GM18868 (cell line): ENCODE measurements around the gene SELENON.
"Not testable (repeated sequence)": the region's sequence is repeated elsewhere in the genome, so short reads cannot be mapped to it uniquely, and the experiment has no call there.

Source experiments
- ATAC-seq: cut with Tn5 transposase; IDR thresholded peaks from one replicate; pipeline ENCODE4 v1.9.1; 2021; ENCODE audit warnings: mild to moderate bottlenecking, moderate library complexity; ENCODE audit not compliant: unreplicated experiment

Gene SELENON

GRCh38 chr1:25821630-25822091, 21.7 kb downstream of the SELENON start:
- no peak for ATAC-seq

DNA sequence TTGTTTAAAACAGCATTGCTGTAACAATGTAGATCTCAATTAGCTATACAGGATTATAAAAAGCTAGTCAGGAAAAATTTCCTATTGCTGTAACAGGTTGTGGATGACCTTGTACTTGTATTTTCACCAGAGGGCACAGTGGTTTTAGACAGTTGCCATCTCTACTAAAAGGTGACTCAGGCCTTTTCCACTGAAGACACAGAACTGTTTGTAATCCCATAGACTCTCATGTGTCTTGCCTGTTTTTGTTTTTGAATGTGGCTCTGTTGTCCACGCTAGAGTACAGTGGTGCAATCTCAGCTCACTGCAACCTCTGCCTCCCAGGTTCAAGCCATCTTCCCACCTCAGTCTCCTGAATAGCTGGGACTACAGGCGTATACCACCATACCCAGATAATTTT, 25.6 kb downstream of the SELENON start:
- no peak for ATAC-seq

GRCh38 chr1:25826571-25826970, 26.6 kb downstream of the SELENON start:
- ATAC-seq = no peak

DNA sequence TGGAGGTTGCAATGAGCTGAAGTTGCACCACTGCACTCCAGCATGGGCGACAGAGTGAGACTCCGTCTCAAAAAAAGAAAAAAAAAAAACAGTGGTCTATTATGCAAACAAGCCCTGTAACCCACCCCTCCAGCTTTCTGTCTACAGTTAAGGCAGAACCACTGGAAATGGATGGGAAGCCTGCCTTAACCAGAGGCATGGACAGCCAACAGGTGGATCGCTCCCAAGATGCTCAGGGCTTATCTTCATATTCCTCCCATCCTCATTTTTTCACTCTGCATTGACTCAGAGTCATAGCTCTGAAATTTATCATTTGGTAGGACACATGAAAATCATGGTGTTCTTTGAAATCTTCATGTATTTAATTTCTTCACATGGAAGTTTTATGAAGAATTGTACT, 28.5 kb downstream of the SELENON start:
- ATAC-seq = no peak

DNA sequence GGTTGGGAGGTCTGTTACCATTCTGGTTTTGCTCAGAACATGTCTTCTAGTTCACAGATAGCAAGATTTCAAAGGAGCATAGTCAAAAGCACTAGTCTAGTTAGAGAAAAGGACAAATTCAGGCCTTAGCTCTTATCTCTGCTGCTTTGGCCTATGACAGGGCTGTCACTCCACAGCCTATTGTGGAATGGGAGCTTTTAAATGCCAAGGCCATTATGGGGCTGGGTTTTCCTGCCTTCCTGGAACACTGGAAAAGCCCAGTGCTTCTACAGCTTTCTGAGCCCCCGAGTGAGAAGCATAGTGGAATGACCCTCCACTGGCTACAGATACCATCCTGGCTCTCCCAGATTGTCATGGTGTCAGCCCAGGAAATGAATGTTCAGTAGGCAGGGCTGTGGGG, 29.1 kb downstream of the SELENON start:
- no peak for ATAC-seq

GRCh38 chr1:25831569-25832196, 31.7 kb downstream of the SELENON start:
- no peak for ATAC-seq

GRCh38 chr1:25832336-25833037, 32.5 kb downstream of the SELENON start:
- no peak for ATAC-seq

GRCh38 chr1:25833158-25833557, 33.2 kb downstream of the SELENON start:
- ATAC-seq = no peak

DNA sequence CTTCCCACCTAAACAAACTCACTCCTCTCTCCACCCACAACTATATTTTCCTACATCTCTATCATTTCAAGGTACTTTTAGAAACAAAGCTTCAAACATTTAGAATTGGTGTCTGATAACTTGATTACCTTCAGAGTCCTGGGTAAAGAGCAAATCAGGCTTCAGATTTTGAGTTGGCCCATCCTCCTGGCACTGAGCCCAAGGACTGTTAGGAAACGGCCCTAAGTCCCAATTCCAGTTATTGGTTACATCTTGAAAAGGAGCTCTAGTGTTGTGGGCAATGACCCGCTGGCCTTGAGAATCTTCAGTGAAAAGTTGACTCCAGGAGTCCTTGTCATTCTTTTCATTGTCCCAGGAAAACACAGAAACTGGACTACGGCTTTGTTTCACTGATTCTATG, 34.9 kb downstream of the SELENON start:
- ATAC-seq = no peak

DNA sequence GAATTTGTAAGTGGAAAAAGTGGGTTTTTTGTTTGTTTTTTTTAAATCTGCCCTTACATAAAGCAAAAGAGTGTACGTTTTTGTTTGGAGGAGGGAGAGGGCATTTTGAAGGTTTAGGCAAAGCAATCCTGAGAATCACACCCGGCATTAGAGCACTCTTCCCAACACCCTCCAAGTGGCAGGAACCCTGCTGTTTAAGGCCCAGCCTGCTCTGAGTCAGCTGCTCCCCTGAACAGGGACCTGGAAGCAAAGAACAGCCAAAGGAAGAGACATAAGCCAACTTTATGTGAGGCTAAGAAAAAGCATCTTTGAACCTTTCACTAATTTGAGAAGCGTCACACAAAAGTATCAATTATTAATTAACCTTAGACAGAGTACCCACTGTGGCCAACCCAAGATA, 36.7 kb downstream of the SELENON start:
- no peak for ATAC-seq

DNA sequence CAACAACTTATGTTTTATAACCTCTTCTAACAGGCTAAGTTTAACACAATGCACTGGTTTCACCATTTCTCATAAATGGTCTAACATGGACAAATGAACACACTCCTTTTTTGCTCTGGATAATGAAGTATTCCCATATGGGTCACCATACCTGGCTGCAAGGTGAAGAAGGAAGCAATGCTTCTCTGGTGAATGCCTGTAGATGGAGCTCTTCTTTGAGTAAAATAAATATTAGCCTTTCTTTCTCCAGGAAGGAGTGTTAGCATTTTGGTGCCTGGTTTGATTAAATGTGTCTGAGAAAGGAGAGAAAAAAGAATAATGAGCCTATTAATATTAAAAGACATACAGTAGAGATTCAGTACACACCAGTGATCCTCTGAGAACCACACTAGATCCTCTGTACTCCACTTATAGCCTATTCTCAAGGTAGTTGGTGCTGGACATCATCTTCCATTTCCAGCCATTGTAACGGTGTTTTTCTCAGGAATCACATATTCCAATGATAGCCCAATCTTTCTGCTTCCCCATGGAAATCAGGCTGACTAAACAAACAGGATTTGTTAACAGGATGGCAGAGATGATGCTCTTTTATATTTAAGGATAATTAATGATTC, 37.4 kb downstream of the SELENON start:
- ATAC-seq = no peak

- not testable (repeated sequence) for ATAC-seq
Observed at GRCh38 chr1:25839808-25840207, 39.8 kb downstream of the SELENON start.

DNA sequence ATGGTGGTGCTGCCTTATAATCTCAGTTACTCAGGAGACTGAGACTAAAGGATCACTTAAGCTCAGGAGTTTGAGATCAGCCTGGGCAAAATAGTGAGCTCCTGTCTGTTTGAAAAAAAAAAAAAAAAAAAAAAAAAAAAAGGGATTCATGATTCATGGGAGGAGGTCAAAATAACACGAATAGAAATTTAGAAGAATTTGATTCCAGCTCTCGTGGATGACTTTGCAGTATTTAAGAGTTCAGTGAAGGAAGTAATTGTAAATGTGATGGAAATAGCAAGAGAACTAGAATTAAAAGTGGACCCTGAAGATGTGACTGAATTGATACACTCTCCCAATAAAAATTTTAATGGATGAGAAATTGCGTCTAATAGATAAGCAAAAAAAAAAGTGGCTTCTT, 43.5 kb downstream of the SELENON start:
- no peak for ATAC-seq

DNA sequence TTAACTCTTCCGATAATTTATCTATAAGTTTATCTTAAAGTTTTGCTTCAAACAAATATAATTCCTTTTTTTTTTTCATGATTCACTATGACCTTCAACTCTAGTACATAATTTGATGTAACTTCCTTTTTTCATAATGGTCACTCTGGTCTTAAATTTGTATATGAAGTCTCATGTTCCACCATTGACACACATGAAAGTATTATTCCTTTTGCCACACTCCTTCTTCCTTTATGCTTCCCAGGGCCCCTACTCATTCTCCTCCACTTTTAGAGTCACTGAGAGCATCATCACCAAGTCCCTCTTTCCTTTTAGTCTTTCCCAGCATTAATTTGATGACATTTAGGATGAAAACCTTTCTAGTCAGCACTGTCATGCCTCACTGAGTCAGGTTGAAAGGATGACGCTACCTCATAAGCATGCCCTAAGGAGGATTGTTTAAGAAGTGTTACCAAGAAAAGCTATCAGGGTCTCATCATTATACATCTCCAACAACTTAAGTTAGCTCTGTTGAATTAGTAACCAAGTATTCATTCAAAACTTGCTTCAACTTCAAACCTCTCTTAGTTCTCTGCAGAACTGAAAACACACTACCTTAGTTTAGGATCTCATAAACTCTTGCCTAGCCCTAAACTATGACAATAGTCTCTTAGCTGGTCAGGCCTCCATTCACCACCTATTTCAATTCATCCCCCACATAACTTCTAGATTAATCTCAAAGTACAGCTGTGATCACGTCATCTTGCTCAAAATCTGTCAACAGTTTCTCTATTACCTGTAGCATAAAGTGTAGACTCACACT, 44.7 kb downstream of the SELENON start:
- ATAC-seq = no peak

DNA sequence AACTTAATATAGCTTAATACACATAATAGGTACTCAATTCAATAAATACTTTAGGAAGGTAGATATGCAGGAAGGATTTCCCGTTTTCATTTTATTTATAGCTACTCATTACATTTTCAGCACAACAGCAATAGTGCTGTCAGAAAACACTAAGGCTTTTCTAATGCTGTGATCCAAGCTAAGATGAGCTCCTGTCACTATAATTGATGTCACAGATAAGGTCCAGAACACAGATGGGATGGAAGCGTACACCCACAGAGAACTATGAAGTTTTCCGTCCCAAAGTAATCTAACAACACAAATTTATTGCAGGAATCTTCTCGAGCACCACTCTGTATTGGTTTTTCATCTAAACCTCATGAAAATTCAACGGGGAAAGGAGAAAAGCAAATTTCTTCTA, 45.7 kb downstream of the SELENON start:
- no peak for ATAC-seq

GRCh38 chr1:25847929-25848328, 47.9 kb downstream of the SELENON start:
- no peak for ATAC-seq

GRCh38 chr1:25848531-25848930, 48.5 kb downstream of the SELENON start:
- no peak for ATAC-seq

- ATAC-seq = no peak
Observed at GRCh38 chr1:25854554-25854953, 54.6 kb downstream of the SELENON start.

- ATAC-seq = no peak
Observed at GRCh38 chr1:25856856-25857255, 56.9 kb downstream of the SELENON start.

- no peak for ATAC-seq
Observed at GRCh38 chr1:25858494-25858893, 58.5 kb downstream of the SELENON start.
